Smooth muscle cell (in vitro differentiated cells): ENCODE results near the gene CAB39. TPM values are rescaled to one million over a fixed set of nuclear protein-coding genes. Genes with fewer than 3 reads are reported as not detected.
A peak's percentile ranks its signal among the peaks of the same experiment; 100 is the strongest.

Experiments used
- DNase-seq: peaks from one replicate; lab custom pipeline; 2025; ENCODE audit not compliant: unreplicated experiment; lab: John Stamatoyannopoulos, UW
- H2AFZ ChIP-seq: fragments of 200-600 bp; sonication (generic); 2 replicates; pipeline ENCODE4 v1.6.0; 2016; ENCODE audit warnings: antibody characterized with exemption, low read depth, mild to moderate bottlenecking
- H3F3A ChIP-seq: fragments of 200-600 bp; sonication (generic); 2 replicates; pipeline ENCODE4 v1.6.0; 2017; ENCODE audit warnings: antibody characterized with exemption, low read depth
- H3K27ac ChIP-seq: fragments of 200-600 bp; sonication (generic); 2 replicates; pipeline ENCODE4 v1.5.1; 2016; ENCODE audit warnings: low read depth, mild to moderate bottlenecking
- H3K27me3 ChIP-seq: fragments of 200-600 bp; sonication (generic); 2 replicates; pipeline ENCODE4 v1.6.1; 2016; ENCODE audit warnings: low read depth, mild to moderate bottlenecking
- H3K36me3 ChIP-seq: fragments of 200-600 bp; sonication (generic); 2 replicates; pipeline ENCODE4 v1.5.1; 2016; ENCODE audit warnings: low read depth
- H3K4me1 ChIP-seq: fragments of 200-600 bp; sonication (generic); 2 replicates; pipeline ENCODE4 v1.5.1; 2016; ENCODE audit warnings: low read depth
- H3K4me2 ChIP-seq: fragments of 200-600 bp; sonication (generic); 2 replicates; pipeline ENCODE4 v1.6.0; 2016; ENCODE audit warnings: mild to moderate bottlenecking
- H3K4me3 ChIP-seq: fragments of 200-600 bp; sonication (generic); 2 replicates; pipeline ENCODE4 v1.5.1; 2016; ENCODE audit warnings: mild to moderate bottlenecking
- H3K79me2 ChIP-seq: fragments of 200-600 bp; sonication (generic); 2 replicates; pipeline ENCODE4 v1.6.0; 2016; ENCODE audit warnings: low read depth, mild to moderate bottlenecking
- H3K9ac ChIP-seq: fragments of 200-600 bp; sonication (generic); 2 replicates; pipeline ENCODE4 v1.6.0; 2016; ENCODE audit warnings: low read depth
- H3K9me3 ChIP-seq: fragments of 200-600 bp; sonication (generic); replicated peaks from 2 replicates; pipeline ENCODE4 v1.5.1; 2016; ENCODE audit warnings: low read depth
- H4K20me1 ChIP-seq: fragments of 200-600 bp; sonication (generic); 2 replicates; pipeline ENCODE4 v1.6.0; 2016; ENCODE audit warnings: low read depth
- CTCF ChIP-seq: fragments of 200-600 bp; sonication (generic); IDR thresholded peaks from 2 replicates; pipeline ENCODE4 v1.5.1; 2017; ENCODE audit warnings: borderline replicate concordance, mild to moderate bottlenecking, antibody characterized with exemption; ENCODE audit not compliant: insufficient read depth, poor library complexity, severe bottlenecking
- WGBS: methylation state at CpG from one replicate; pipeline ENCODE4 v1.1.7; 2016; ENCODE audit warnings: low lambda C conversion rate; 5-methylcytosine and 5-hydroxymethylcytosine counted together
- polyA plus RNA-seq: library from polyadenylated mRNA; unstranded; fragments of >200 nt; fragmentation: Nextera tagmentation; extraction: Ambion mirVana; gene quantifications from 2 replicates; pipeline ENCODE4 v1.2.1, GENCODE V29; 2016
- total RNA-seq: library from RNA; depleted of rRNA; stranded (reverse); fragments of >200 nt; gene quantifications from 2 replicates; pipeline ENCODE4 v1.2.3, GENCODE V29; 2014

The CAB39 gene
- total and polyA plus RNA-seq, 2 experiments from 2014 or later: 21.7 to 62.4 TPM

- H3K9ac ChIP-seq: no peak overlapping the region
- H3F3A ChIP-seq: peaks cover 4% of the 10 kb centered on the region
- H3K36me3 ChIP-seq: no peaks in the 10 kb centered on the region
- no peak for TF ChIP-seq CTCF
- no peak overlapping the region for H3K4me3 ChIP-seq
- no peak overlapping the region for H3K4me2 ChIP-seq
- H2AFZ ChIP-seq: no peak overlapping the region
- H3K27ac ChIP-seq: no peak overlapping the region
- H3K79me2 ChIP-seq: peaks cover 12% of the 10 kb centered on the region
- 83% methylated on average over 8 of the region's 8 CpGs for WGBS
- peaks cover 23% of the 10 kb centered on the region for H3K4me1 ChIP-seq
- H3K27me3 ChIP-seq: no peaks in the 10 kb centered on the region
- no peaks in the 10 kb centered on the region for H3K9me3 ChIP-seq
- no peak for DNase-seq
- peaks cover 18% of the 10 kb centered on the region for H4K20me1 ChIP-seq
Measured at GRCh38 chr2:230863031-230863430, 150.4 kb downstream of the CAB39 start.

GRCh38 chr2:230863442-230864121, 150.9 kb downstream of the CAB39 start:
- Histone ChIP-seq H2AFZ (no peak overlapping the region), H3K9ac (no peak overlapping the region), H3K36me3 (no peaks in the 10 kb centered on the region), H3K4me3 (no peak overlapping the region), H3K4me1 (peaks cover 28% of the 10 kb centered on the region), H3F3A (peaks cover 4% of the 10 kb centered on the region), H3K27ac (no peak overlapping the region), H3K79me2 (peaks cover 12% of the 10 kb centered on the region), H3K4me2 (no peak overlapping the region), H3K9me3 (no peaks in the 10 kb centered on the region), H3K27me3 (no peaks in the 10 kb centered on the region), H4K20me1 (peaks cover 23% of the 10 kb centered on the region)
- DNase-seq: no peak
- no peak for TF ChIP-seq CTCF
- WGBS: 87% methylated on average over 13 of the region's 13 CpGs

GRCh38 chr2:230864122-230864604, 151.5 kb downstream of the CAB39 start:
- Histone ChIP-seq H3K4me3 (peak overlapping the region; percentile 88), H3K9ac (no peak overlapping the region), H3K4me1 (peaks cover 34% of the 10 kb centered on the region), H3F3A (peaks cover 4% of the 10 kb centered on the region), H3K9me3 (no peaks in the 10 kb centered on the region), H4K20me1 (peaks cover 29% of the 10 kb centered on the region), H3K4me2 (peak overlapping the region; percentile 95), H3K27me3 (no peaks in the 10 kb centered on the region), H3K36me3 (no peaks in the 10 kb centered on the region), H3K27ac (no peak overlapping the region), H3K79me2 (peaks cover 12% of the 10 kb centered on the region), H2AFZ (peak overlapping the region; percentile 74)
- WGBS: 35% methylated on average over 18 of the region's 18 CpGs
- DNase-seq: no peak
- TF ChIP-seq CTCF: no peak
